GM12878 (cell line): Measurements from ENCODE around the gene L1CAM. TPM values are rescaled to one million over a fixed set of nuclear protein-coding genes. Genes with fewer than 3 reads are reported as not detected.

ENCODE experiments used
- ATAC-seq: fragments of 200-7000 bp; cut with Tn5 transposase; 3 replicates; pipeline ENCODE4 v1.9.1; 2020; ENCODE audit warnings: mild to moderate bottlenecking, moderate library complexity
- BruUV-seq: library from RNA; stranded (reverse); fragments of 400-500 nt; replicated peaks from 2 replicates; lab custom pipeline; 2021; lab: Mats Ljungman, UMichigan
- CTCF ChIA-PET: fragments of 300-600 bp; sonication (Branson Sonifier 250); formaldehyde crosslinking; extraction: SDS; loops from one replicate; lab custom pipeline; 2021; ENCODE audit warnings: inconsistent platforms; lab: Yijun Ruan, JAX
- POLR2A ChIA-PET: fragments of 350-600 bp; formaldehyde crosslinking; extraction: SDS; loops from one replicate; lab custom pipeline; 2021; ENCODE audit warnings: inconsistent platforms; lab: Charles Lee
- RAD21 ChIA-PET: fragments of 300-600 bp; sonication (Branson Sonifier 250); formaldehyde crosslinking; loops from one replicate; lab custom pipeline; 2023; ENCODE audit warnings: antibody characterized with exemption; ENCODE audit not compliant: unreplicated experiment; lab: Charles Lee
- SMC1A ChIA-PET: fragments of 300-600 bp; sonication (Branson Sonifier 250); formaldehyde crosslinking; loops from one replicate; lab custom pipeline; 2023; ENCODE audit not compliant: unreplicated experiment, uncharacterized antibody; lab: Charles Lee
- DNase-seq: peaks from one replicate; pipeline ENCODE4 v3.0.0-alpha.2; 2011; ENCODE audit warnings: low read depth, low spot score
- FAIRE-seq: peaks from 3 replicates; lab custom pipeline; 2011; peaks lifted over from hg19 to GRCh38; lab: Jason Lieb, UNC
- H2AFZ ChIP-seq: 2 replicates; pipeline ENCODE4 v1.6.0; 2011; ENCODE audit warnings: low read depth, low read length, control low read depth; ENCODE audit not compliant: control insufficient read depth
- H3K27ac ChIP-seq: 2 replicates; pipeline ENCODE4 v1.5.1; 2011; ENCODE audit warnings: control low read depth; ENCODE audit not compliant: control insufficient read depth, insufficient read depth
- H3K27me3 ChIP-seq, 2 experiments: replicated peaks in 1 of 2; 2 replicates each; pipeline versions ENCODE4 v1.6.0 to v1.6.1; 2011; ENCODE audit warnings: low read length in 1 of 2; ENCODE audit not compliant: control insufficient read depth in 2 of 2, insufficient read depth in 2 of 2
- H3K36me3 ChIP-seq, 2 experiments: 2 replicates each; pipeline ENCODE4 v1.5.1; 2011; ENCODE audit warnings: low read length in 1 of 2; ENCODE audit not compliant: control insufficient read depth in 2 of 2, insufficient read depth in 2 of 2
- H3K4me1 ChIP-seq: 2 replicates; pipeline ENCODE4 v1.6.1; 2011; ENCODE audit warnings: mild to moderate bottlenecking, low read length, moderate library complexity, mixed read lengths; ENCODE audit not compliant: control insufficient read depth, insufficient read depth
- H3K4me2 ChIP-seq: 2 replicates; pipeline ENCODE4 v1.6.0; 2011; ENCODE audit warnings: control low read depth; ENCODE audit not compliant: control insufficient read depth, insufficient read depth
- H3K4me3 ChIP-seq: fragments of 200-600 bp; sonication (generic); 2 replicates; pipeline ENCODE4 v1.5.1; 2016
- H3K79me2 ChIP-seq: 2 replicates; pipeline ENCODE4 v1.6.0; 2011; ENCODE audit warnings: low read length; ENCODE audit not compliant: control insufficient read depth, insufficient read depth
- H3K9ac ChIP-seq: 2 replicates; pipeline ENCODE4 v1.8.0; 2011; ENCODE audit warnings: low read length, control low read depth, mixed read lengths; ENCODE audit not compliant: control insufficient read depth, insufficient read depth
- H3K9me3 ChIP-seq: replicated peaks from 3 replicates; pipeline ENCODE4 v1.5.1; 2011; ENCODE audit warnings: mild to moderate bottlenecking, low read length; ENCODE audit not compliant: control insufficient read depth, insufficient read depth
- H4K20me1 ChIP-seq: 2 replicates; pipeline ENCODE4 v1.6.0; 2011; ENCODE audit not compliant: control insufficient read depth, insufficient read depth
- BCL11A ChIP-seq: IDR thresholded peaks from 2 replicates; pipeline ENCODE4 v1.6.1; 2011; ENCODE audit warnings: low read depth, low read length
- BHLHE40 ChIP-seq, 2 experiments: fragments of 450-650 bp in 1 of 2; IDR thresholded peaks; 2 replicates each; pipeline ENCODE4 v1.6.1; 2011 to 2017; ENCODE audit warnings: low read depth in 2 of 2, borderline replicate concordance in 1 of 2, improper control_type of control experiment in 1 of 2, low read length in 1 of 2, mild to moderate bottlenecking in 1 of 2
- BMI1 ChIP-seq: fragments of 450-650 bp; IDR thresholded peaks from 2 replicates; pipeline ENCODE4 v1.6.1; 2016; ENCODE audit warnings: mild to moderate bottlenecking, moderate library complexity, borderline replicate concordance
- CBX3 ChIP-seq: fragments of 200-600 bp; sonication (generic); IDR thresholded peaks from 2 replicates; pipeline ENCODE4 v1.6.1; 2016; ENCODE audit warnings: low read depth, borderline replicate concordance
- CREM ChIP-seq: IDR thresholded peaks from 2 replicates; pipeline ENCODE4 v1.6.1; 2014; ENCODE audit warnings: antibody characterized with exemption, low read depth
- GABPA ChIP-seq: IDR thresholded peaks from 2 replicates; pipeline ENCODE4 v1.6.1; 2014; ENCODE audit warnings: antibody characterized with exemption, low read depth, mild to moderate bottlenecking, inconsistent platforms
- IKZF1 ChIP-seq: fragments of 450-650 bp; conservative IDR thresholded peaks from 2 replicates; pipeline ENCODE4 v1.6.1; 2017; ENCODE audit warnings: antibody characterized with exemption, mild to moderate bottlenecking
- JUNB ChIP-seq: IDR thresholded peaks from 2 replicates; pipeline ENCODE4 v1.6.1; 2016; ENCODE audit warnings: antibody characterized with exemption, mild to moderate bottlenecking
- ZBED1 ChIP-seq: IDR thresholded peaks from 2 replicates; pipeline ENCODE4 v1.6.1; 2016; ENCODE audit warnings: borderline replicate concordance
- ZNF217 ChIP-seq: fragments of 450-650 bp; IDR thresholded peaks from 2 replicates; pipeline ENCODE4 v1.6.1; 2017; ENCODE audit warnings: antibody characterized with exemption, mild to moderate bottlenecking
- ZNF687 ChIP-seq: fragments of 450-650 bp; IDR thresholded peaks from 2 replicates; pipeline ENCODE4 v1.6.1; 2017; ENCODE audit warnings: mild to moderate bottlenecking, moderate library complexity
- WGBS: methylation state at CpG from one replicate; pipeline ENCODE4 v1.1.6; 2016; ENCODE audit warnings: low lambda C conversion rate; ENCODE audit not compliant: insufficient replicate concordance, insufficient coverage; ENCODE audit errors: missing lambda C conversion rate; 5-methylcytosine and 5-hydroxymethylcytosine counted together
- in situ Hi-C: fragments of 300-500 bp; cut with MboI; formaldehyde crosslinking; loops from 9 replicates; pipeline ENCODE4 v1.14.3; 2018; ENCODE audit warnings: mixed read lengths
- intact Hi-C: fragments of 100-400 bp; cut with micrococcal nuclease; formaldehyde crosslinking; loops from one replicate; pipeline ENCODE4 v1.14.2; 2022; ENCODE audit not compliant: unreplicated experiment
- polyA plus RNA-seq, 11 experiments: library from polyadenylated mRNA; depleted of rRNA in 4 of 11; unstranded in 6 of 11; stranded (reverse) in 5 of 11; fragments of >200 nt; fragmentation: Nextera tagmentation in 4 of 11; fragmentation: Illumina TruSeq in 1 of 11; extraction: Ambion mirVana in 4 of 11; extraction: Trizol in 1 of 11; gene quantifications; 1 replicate in 1 of 11; 2 replicates in 10 of 11; pipeline versions ENCODE4 v1.2.1 to v1.2.3, GENCODE V29; 2011 to 2016; ENCODE audit warnings: inconsistent platforms in 2 of 11, missing spikeins in 2 of 11, low read depth in 1 of 11
- total RNA-seq, 4 experiments: library from RNA; depleted of rRNA in 3 of 4; stranded (reverse); fragments of >200 nt in 3 of 4; fragmentation: Illumina TruSeq in 1 of 4; extraction: Trizol in 1 of 4; gene quantifications; 2 replicates each; pipeline versions ENCODE4 v1.2.1 to v1.2.3, GENCODE V29; 2013 to 2021
- TF ChIP-seq, protein P1 (sequence below): IDR thresholded peaks from 2 replicates; pipeline ENCODE4 v1.6.1; 2012; ENCODE audit warnings: low read depth, low read length, improper control_type of control experiment

Gene L1CAM
- total and polyA plus RNA-seq, 10 of the 15 experiments (the other 5 are each of a cell fraction or from before 2014, with no cell fraction given), result 0.01 to 0.64 (median 0.09) TPM; not detected in 5

DNA sequence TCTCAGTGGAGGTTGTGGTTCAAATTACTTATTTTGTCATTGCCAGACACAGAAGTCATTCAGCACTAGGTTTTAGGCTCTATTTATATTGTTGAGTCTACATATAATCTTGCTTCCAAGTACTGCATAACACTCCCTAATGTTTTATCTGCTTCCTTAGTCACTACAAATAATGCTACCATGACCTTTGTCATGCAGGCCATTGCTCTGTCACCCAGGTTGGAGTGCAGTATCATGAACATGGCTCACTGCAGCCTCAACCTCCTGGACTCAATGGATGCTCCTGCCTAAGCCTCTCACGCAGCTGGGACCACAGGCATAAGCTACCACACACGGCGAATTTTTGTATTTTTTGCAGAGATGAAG lies 32.1 kb downstream of the L1CAM start:
- ChIA-PET RAD21 (no interaction called here), POLR2A (no interaction called here), CTCF (interaction anchor here (0.8 kb wide), 1 partner anchor 93 kb away, joined by 3 read pairs; no protein-coding TSS in a partner anchor), SMC1A (no interaction called here)
- Histone ChIP-seq H3K79me2 (no peaks in the 10 kb centered on the region), H2AFZ (no peak overlapping the region), H3K4me2 (no peak overlapping the region), H3K4me3 (no peak overlapping the region), H3K4me1 (no peaks in the 10 kb centered on the region), H3K27ac (no peak overlapping the region), H3K9ac (no peak overlapping the region), H3K9me3 (no peaks in the 10 kb centered on the region), H3K27me3 (peaks cover 0 to 2% of the 10 kb centered on the region in 2 experiments; a peak in 2 of 4 replicates), H4K20me1 (no peaks in the 10 kb centered on the region), H3K36me3 (no peaks in the 10 kb centered on the region)
- no peak for FAIRE-seq
- WGBS, result 0% methylated on average over 3 of the region's 3 CpGs
- DNase-seq, result no peak
- no TSS peak for BruUV-seq
- intact Hi-C loops (no loop called here), in situ Hi-C loops (no loop called here)
- ATAC-seq, result no peak
- no peak for TF ChIP-seq BMI1
- TF ChIP-seq, protein P1, sequence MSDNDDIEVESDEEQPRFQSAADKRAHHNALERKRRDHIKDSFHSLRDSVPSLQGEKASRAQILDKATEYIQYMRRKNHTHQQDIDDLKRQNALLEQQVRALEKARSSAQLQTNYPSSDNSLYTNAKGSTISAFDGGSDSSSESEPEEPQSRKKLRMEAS, result no peak
- TF ChIP-seq IKZF1, result no peak
- TF ChIP-seq CREM, result no peak

DNA sequence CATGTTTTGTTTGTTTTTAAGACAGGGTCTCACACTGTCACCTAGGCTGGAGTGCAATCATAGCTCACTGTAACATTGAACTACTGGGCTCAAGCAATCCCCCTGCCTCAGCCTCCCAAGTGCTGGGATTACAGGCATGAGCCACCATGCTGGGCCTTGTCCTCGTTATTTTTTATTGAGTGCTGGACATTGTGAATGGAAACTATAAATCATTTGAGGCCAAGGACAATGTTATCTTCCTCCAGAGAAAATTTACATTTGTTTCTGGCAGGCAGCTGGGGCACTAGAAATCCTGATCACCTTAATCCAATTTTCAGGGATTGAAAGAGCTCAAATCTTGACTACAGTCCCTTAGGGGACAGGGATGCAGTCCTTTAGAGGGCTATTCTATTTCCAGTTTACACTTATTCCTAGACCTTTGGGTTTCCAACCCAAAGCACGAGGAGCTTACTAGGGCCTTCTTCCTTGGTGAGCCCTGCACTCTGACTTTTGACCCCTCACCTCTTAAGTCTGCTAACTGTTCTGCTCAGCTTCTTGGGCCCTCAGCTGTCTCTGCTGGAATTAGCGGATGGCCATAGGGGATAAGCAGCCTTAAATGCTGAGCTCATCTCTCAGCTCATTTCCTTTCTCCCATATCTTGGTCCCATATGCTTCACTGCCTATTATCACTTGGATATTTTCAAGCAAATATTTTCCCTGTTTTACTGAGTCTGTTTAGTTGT lies 32.6 kb downstream of the L1CAM start:
- Histone ChIP-seq H3K79me2 (no peaks in the 10 kb centered on the region), H3K4me2 (no peak overlapping the region), H3K9ac (no peak overlapping the region), H3K27ac (no peak overlapping the region), H4K20me1 (no peaks in the 10 kb centered on the region), H3K4me3 (no peak overlapping the region), H3K9me3 (no peaks in the 10 kb centered on the region), H2AFZ (no peak overlapping the region), H3K36me3 (no peaks in the 10 kb centered on the region), H3K27me3 (peaks cover 0 to 2% of the 10 kb centered on the region in 2 experiments; a peak in 2 of 4 replicates), H3K4me1 (no peaks in the 10 kb centered on the region)
- no TSS peak for BruUV-seq
- ChIA-PET POLR2A (no interaction called here), CTCF (interaction anchor here (0.8 kb wide), 1 partner anchor 94 kb away, joined by 3 read pairs; no protein-coding TSS in a partner anchor), SMC1A (interaction anchor here (0.6 kb wide), 1 partner anchor 381 kb away, joined by 3 read pairs; no protein-coding TSS in a partner anchor), RAD21 (no interaction called here)
- intact Hi-C loops, result no loop called here
- FAIRE-seq, result no peak
- no peak for ATAC-seq
- no peak for DNase-seq
- 27% methylated on average over 3 of the region's 3 CpGs for WGBS
- in situ Hi-C loops, result no loop called here
- TF ChIP-seq ZBED1 (no peak), ZNF217 (no peak), GABPA (no peak), CBX3 (no peak), BCL11A (no peak), JUNB (no peak), ZNF687 (no peak), BHLHE40 (IDR thresholded peaks at IDR 0.05; ENCODE audit: borderline replicate concordance in 1 of 2, low read depth in 2 of 2, low read length in 1 of 2) (no peak)
